22Rv1 (cell line): ENCODE measurements around the gene TMEM61.

Experiments used
- CTCF ChIP-seq: fragments of 450-650 bp; IDR thresholded peaks from 2 replicates; pipeline ENCODE4 v1.5.1; 2017; ENCODE audit warnings: mild to moderate bottlenecking
- ZFX ChIP-seq: fragments of 450-650 bp; IDR thresholded peaks from 2 replicates; pipeline ENCODE4 v1.6.1; 2017; ENCODE audit warnings: antibody characterized with exemption, borderline replicate concordance

- TF ChIP-seq CTCF (no peak), ZFX (no peak)
Observed at GRCh38 chr1:54936791-54937190, 43.6 kb upstream of the TMEM61 start.
